Measurements from ENCODE around the gene MXD4. TPM values are rescaled to one million over a fixed set of nuclear protein-coding genes. Genes with fewer than 3 reads are reported as not detected.

MXD4 gene
- total and polyA plus RNA-seq, 9 of the 15 experiments (the other 6 are each of a cell fraction or from before 2014, with no cell fraction given) = 0.06 to 13.5 (median 5.9) TPM

- in situ Hi-C loops (cut with MboI) (no loop called here), intact Hi-C loops (cut with micrococcal nuclease) (no loop called here)
- Histone ChIP-seq H2AFZ (ENCODE audit: low read depth, low read length) (no peak overlapping the region), H3K9ac (ENCODE audit: insufficient read depth in 1 of 2, low read depth in 2 of 2, low read length in 2 of 2) (no peak overlapping the region; a peak in 1 of 4 replicates), H3K79me2 (ENCODE audit: control insufficient read depth, insufficient read depth, low read length) (no peaks in the 10 kb centered on the region), H3K9me1 (ENCODE audit: control insufficient read depth, insufficient read depth, low read length) (no peaks in the 10 kb centered on the region), H3K9me3 (replicated peaks; ENCODE audit: control insufficient read depth, insufficient read depth, low read depth, low read length) (no peaks in the 10 kb centered on the region; the same call in 1 of the 2 replicates), H3K4me1 (replicated peaks in 1 of 2; ENCODE audit: control insufficient read depth in 2 of 2, insufficient read depth in 2 of 2, low read length in 2 of 2) (peaks cover 0 to 36% of the 10 kb centered on the region in 2 experiments; a peak in 2 of 5 replicates), H3K4me3 (no peak overlapping the region), H3K27me3 (ENCODE audit: control insufficient read depth in 2 of 2, insufficient read depth in 2 of 2, low read length in 2 of 2) (no peaks in the 10 kb centered on the region), H3K36me3 (ENCODE audit: control insufficient read depth, insufficient read depth, low read length) (no peaks in the 10 kb centered on the region), H4K20me1 (replicated peaks; ENCODE audit: control insufficient read depth, insufficient read depth, low read length) (no peaks in the 10 kb centered on the region), H3K27ac (ENCODE audit: extremely low read depth, low read depth, low read length) (no peak overlapping the region), H3K4me2 (ENCODE audit: insufficient read depth, low read length) (no peak overlapping the region)
- WGBS (ENCODE audit: insufficient coverage, low coverage, missing lambda C conversion rate) = 88% methylated on average over 22 of the region's 31 CpGs
- ChIA-PET POLR2A (interaction anchor here (0.6 kb wide), 1 partner anchor 91 kb away, joined by 3 read pairs; no protein-coding TSS in a partner anchor), CTCF (ENCODE audit: low intra/inter-chr PET ratio) (no interaction called here)
- TF ChIP-seq RBM22 (IDR thresholded peaks at IDR 0.05; ENCODE audit: low read depth, low read length, poor library complexity, severe bottlenecking) = peak; percentile 54
- no peak for TF ChIP-seq SUPT5H (IDR thresholded peaks at IDR 0.05)
- DNase-seq (ENCODE audit: extremely low read depth in 1 of 4, low spot score in 3 of 4) (no peak), FAIRE-seq (no peak), ATAC-seq (no peak)
- no TSS peak for BruUV-seq (replicated peaks)
Measured at GRCh38 chr4:2303686-2304320, 41.9 kb upstream of the MXD4 start.

DNA sequence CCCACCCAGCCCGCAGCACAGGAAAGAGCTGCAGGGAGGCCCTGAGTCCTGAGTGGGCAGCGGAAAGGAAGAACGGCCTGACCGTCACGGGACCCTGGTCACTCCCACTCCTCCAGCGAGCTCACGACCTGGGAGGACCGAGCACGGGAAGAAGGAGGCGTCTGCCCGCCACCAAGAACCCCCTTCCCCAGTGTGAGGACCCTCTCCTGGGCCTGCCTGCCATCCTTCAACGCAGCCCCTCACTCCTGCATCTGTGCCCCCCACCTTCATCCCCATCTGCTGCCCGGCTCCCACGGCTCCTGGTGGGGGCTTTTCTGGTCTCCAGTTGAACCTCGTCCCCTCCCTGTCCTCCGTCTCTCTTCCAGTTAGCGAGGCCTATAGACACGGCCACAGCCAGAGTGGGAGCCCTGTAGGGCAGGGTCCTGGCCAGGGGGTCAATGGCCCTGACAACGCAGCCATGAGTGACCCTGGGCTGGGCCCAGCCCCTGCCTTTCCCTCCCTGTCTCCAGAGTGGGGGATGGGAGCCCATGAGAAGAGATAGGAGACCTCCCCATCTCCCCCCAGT is 41.3 kb upstream of the MXD4 start:
- no peak for FAIRE-seq
- no peak for DNase-seq (ENCODE audit: extremely low read depth in 1 of 4, low spot score in 3 of 4)
- Histone ChIP-seq H2AFZ (ENCODE audit: low read depth, low read length) (no peak overlapping the region), H3K9me3 (replicated peaks; ENCODE audit: control insufficient read depth, insufficient read depth, low read depth, low read length) (no peaks in the 10 kb centered on the region; the same call in 1 of the 2 replicates), H3K27me3 (ENCODE audit: control insufficient read depth in 2 of 2, insufficient read depth in 2 of 2, low read length in 2 of 2) (no peaks in the 10 kb centered on the region), H3K9ac (ENCODE audit: insufficient read depth in 1 of 2, low read depth in 2 of 2, low read length in 2 of 2) (no peak overlapping the region; a peak in 1 of 4 replicates), H3K9me1 (ENCODE audit: control insufficient read depth, insufficient read depth, low read length) (no peaks in the 10 kb centered on the region), H3K4me3 (no peak overlapping the region), H3K4me2 (ENCODE audit: insufficient read depth, low read length) (no peak overlapping the region), H3K27ac (ENCODE audit: extremely low read depth, low read depth, low read length) (no peak overlapping the region), H3K79me2 (ENCODE audit: control insufficient read depth, insufficient read depth, low read length) (no peaks in the 10 kb centered on the region), H3K36me3 (ENCODE audit: control insufficient read depth, insufficient read depth, low read length) (no peaks in the 10 kb centered on the region), H3K4me1 (replicated peaks in 1 of 2; ENCODE audit: control insufficient read depth in 2 of 2, insufficient read depth in 2 of 2, low read length in 2 of 2) (peaks cover 0 to 40% of the 10 kb centered on the region in 2 experiments; a peak in 2 of 5 replicates), H4K20me1 (replicated peaks; ENCODE audit: control insufficient read depth, insufficient read depth, low read length) (no peaks in the 10 kb centered on the region)
- POLR2A ChIA-PET = interaction anchor here (0.6 kb wide), 2 partner anchors 91 to 700 kb away, joined by 3 to 4 read pairs; no protein-coding TSS in a partner anchor
- ATAC-seq = no peak
- CTCF ChIA-PET (ENCODE audit: low intra/inter-chr PET ratio) = no interaction called here
- TF ChIP-seq RBM15 (IDR thresholded peaks at IDR 0.05; ENCODE audit: insufficient read depth, low read length) (no peak), NR2F6 (CRISPR knock-in tag; IDR thresholded peaks at IDR 0.05) (no peak), POLR2G (IDR thresholded peaks at IDR 0.05; ENCODE audit: low read depth, low read length) (peak; percentile 5; the same call in 1 of the 2 replicates)
- 94% methylated on average over 8 of the region's 19 CpGs for WGBS (ENCODE audit: insufficient coverage, low coverage, missing lambda C conversion rate)
- BruUV-seq (replicated peaks) = no TSS peak
- in situ Hi-C loops (cut with MboI) (no loop called here), intact Hi-C loops (cut with micrococcal nuclease) (no loop called here)

Measured in K562 (cell line).